22Rv1 (cell line): ENCODE results near the gene SORCS2.

Source experiments
- H3K27ac ChIP-seq: fragments of 450-650 bp; 2 replicates; pipeline ENCODE4 v1.5.1; 2017
- CTCF ChIP-seq: fragments of 450-650 bp; IDR thresholded peaks from 2 replicates; pipeline ENCODE4 v1.5.1; 2017; ENCODE audit warnings: mild to moderate bottlenecking
- ZFX ChIP-seq: fragments of 450-650 bp; IDR thresholded peaks from 2 replicates; pipeline ENCODE4 v1.6.1; 2017; ENCODE audit warnings: antibody characterized with exemption, borderline replicate concordance

The SORCS2 gene

GRCh38 chr4:7431696-7432530 lies 239.6 kb downstream of the SORCS2 start:
- TF ChIP-seq CTCF (no peak), ZFX (no peak)
- H3K27ac ChIP-seq = no peak overlapping the region

- H3K27ac ChIP-seq = no peak overlapping the region
- TF ChIP-seq CTCF (no peak), ZFX (no peak)
These were observed 240.4 kb downstream of the SORCS2 start for GRCh38 chr4:7432531-7433375.

GRCh38 chr4:7433376-7434140 lies 241.2 kb downstream of the SORCS2 start:
- no peak for TF ChIP-seq CTCF
- no peak for TF ChIP-seq ZFX
- H3K27ac ChIP-seq = no peak overlapping the region

GRCh38 chr4:7434141-7434765 lies 241.9 kb downstream of the SORCS2 start:
- H3K27ac ChIP-seq = no peak overlapping the region
- no peak for TF ChIP-seq CTCF
- no peak for TF ChIP-seq ZFX

GRCh38 chr4:7434766-7435150 lies 242.4 kb downstream of the SORCS2 start, which contains the start of gene PSAPL1:
PSAPL1 (minus strand) TSS chr4:7434930; CDS start chr4:7434879, 51 bp downstream.
- no peak within 1 kb of the TSS for H3K27ac ChIP-seq
- TF ChIP-seq ZFX (no peak), CTCF (no peak)

GRCh38 chr4:7435471-7436061 lies 243.2 kb downstream of the SORCS2 start:
- TF ChIP-seq ZFX (no peak), CTCF (no peak)
- no peak overlapping the region for H3K27ac ChIP-seq
